ENCODE results near the gene FAM53B. TPM values are rescaled to one million over a fixed set of nuclear protein-coding genes. Genes with fewer than 3 reads are reported as not detected.

Gene FAM53B
- total RNA-seq, 1 experiment from 2014 or later = 18.3 TPM

DNA sequence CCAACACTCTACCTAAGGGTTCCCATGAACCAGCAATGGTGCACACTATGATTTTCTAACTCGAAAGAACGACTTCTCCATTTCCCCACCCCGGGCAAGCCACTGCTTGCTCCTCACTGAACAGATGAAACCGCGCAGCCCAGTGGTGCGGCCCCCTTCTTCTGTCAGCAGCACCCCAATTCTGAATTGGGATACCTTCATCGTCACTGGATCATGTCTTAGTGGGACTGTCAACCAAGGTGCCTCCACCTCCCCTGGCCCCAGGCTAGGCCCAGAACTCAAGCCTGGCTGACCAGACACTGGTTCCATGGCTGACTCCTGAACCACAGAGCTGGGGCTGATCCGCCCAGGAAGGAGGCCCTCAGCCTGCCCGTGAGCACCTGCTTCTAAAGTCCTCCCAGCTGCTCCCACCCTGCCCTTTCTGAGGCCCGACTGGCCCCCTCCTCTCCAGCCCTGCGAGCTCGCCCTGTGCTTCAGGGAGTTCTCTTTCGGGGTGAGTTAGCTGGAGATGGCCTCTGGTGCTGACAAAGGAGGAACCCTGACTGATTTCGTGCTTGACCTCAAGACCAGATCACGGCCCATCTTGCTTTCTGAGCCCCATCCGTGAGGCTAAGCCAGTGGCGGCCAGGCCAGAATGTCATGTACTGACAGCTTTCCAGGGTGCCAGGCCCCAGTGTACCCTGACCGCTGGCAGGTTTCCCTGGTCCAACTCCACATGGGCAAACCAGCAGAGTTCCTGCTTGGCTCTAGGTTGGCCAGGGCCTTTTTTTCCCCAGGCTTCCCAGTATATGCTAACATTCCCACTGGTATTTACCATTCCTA, 44.5 kb downstream of the FAM53B start:
- ChIA-PET CTCF (no interaction called here), POLR2A (ENCODE audit: low non-redundant PET) (no interaction called here)
- BruUV-seq (replicated peaks) = no TSS peak

DNA sequence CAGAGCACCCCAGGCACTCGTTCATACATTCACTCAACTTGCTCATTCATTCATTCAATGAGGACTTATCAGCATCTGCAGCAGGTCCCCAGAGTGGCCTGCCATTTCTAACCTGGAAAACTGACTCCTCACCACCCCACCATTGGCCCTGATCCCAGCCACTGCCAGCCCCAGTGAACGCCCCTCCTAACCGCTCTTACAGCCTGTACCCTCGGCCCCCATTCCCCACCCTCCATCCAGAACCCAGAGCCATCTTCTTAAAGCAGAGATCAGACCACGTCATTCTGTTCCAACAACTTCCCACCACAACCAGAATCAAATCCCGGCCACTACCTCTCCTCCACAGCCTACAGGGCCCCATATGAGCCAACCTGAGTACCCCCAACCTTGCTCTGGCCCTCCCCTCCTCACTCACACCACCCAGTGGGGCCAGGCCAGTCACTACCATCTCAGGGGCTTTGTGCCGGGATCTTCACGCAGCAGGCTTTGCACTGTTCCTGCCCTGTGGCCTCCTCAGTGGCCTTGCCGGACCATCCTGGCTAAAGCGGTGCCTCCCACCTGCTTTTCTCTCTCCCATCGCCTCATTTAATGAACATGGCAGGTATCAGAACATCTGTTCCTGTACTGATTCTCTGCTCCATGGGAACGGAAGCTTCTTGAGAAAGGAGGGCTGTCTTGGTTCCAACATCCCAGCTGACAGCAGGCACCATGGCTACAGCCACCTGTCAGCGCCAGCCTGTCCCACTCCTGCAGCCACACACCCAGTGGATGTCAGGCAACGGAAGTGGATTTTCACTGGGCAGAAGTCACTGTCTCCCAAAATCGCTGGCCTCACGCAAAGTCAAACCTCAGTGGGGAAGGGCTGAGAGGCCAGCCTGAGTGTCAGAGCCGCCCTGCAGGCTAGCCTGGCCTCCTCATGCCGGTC, 45.4 kb downstream of the FAM53B start:
- POLR2A ChIA-PET (ENCODE audit: low non-redundant PET) = no interaction called here
- DNase-seq (ENCODE audit: low spot score) = no peak

More for the DNA sequence above, 44.5 kb downstream of the FAM53B start:
- no peaks in the 10 kb centered on the region for H3K9me3 ChIP-seq (ENCODE audit: low read depth, low read length, poor library complexity, severe bottlenecking)
- H3K4me3 ChIP-seq (ENCODE audit: low read depth, low read length, poor library complexity, severe bottlenecking) = no peak overlapping the region
- no peaks in the 10 kb centered on the region for H3K36me3 ChIP-seq (ENCODE audit: insufficient read depth, low read length, poor library complexity, severe bottlenecking)
- intact Hi-C loops (cut with micrococcal nuclease; ENCODE audit: unreplicated experiment) = no loop called here
- DNase-seq (ENCODE audit: low spot score) = no peak
- H3K27ac ChIP-seq (ENCODE audit: low read depth, low read length, poor library complexity, severe bottlenecking) = no peak overlapping the region
- H3K27me3 ChIP-seq (replicated peaks; ENCODE audit: insufficient read depth, low read depth, low read length, poor library complexity) = no peaks in the 10 kb centered on the region
- TF ChIP-seq, protein P1, sequence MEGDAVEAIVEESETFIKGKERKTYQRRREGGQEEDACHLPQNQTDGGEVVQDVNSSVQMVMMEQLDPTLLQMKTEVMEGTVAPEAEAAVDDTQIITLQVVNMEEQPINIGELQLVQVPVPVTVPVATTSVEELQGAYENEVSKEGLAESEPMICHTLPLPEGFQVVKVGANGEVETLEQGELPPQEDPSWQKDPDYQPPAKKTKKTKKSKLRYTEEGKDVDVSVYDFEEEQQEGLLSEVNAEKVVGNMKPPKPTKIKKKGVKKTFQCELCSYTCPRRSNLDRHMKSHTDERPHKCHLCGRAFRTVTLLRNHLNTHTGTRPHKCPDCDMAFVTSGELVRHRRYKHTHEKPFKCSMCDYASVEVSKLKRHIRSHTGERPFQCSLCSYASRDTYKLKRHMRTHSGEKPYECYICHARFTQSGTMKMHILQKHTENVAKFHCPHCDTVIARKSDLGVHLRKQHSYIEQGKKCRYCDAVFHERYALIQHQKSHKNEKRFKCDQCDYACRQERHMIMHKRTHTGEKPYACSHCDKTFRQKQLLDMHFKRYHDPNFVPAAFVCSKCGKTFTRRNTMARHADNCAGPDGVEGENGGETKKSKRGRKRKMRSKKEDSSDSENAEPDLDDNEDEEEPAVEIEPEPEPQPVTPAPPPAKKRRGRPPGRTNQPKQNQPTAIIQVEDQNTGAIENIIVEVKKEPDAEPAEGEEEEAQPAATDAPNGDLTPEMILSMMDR (conservative IDR thresholded peaks at IDR 0.05; ENCODE audit: low read depth, low read length) = no peak
- TF ChIP-seq EZH2 (IDR thresholded peaks at IDR 0.05; ENCODE audit: borderline replicate concordance, low read depth, low read length, poor library complexity, severe bottlenecking) = no peak
- H3K4me1 ChIP-seq (ENCODE audit: insufficient read depth, low read length, poor library complexity, severe bottlenecking) = no peaks in the 10 kb centered on the region

DNA sequence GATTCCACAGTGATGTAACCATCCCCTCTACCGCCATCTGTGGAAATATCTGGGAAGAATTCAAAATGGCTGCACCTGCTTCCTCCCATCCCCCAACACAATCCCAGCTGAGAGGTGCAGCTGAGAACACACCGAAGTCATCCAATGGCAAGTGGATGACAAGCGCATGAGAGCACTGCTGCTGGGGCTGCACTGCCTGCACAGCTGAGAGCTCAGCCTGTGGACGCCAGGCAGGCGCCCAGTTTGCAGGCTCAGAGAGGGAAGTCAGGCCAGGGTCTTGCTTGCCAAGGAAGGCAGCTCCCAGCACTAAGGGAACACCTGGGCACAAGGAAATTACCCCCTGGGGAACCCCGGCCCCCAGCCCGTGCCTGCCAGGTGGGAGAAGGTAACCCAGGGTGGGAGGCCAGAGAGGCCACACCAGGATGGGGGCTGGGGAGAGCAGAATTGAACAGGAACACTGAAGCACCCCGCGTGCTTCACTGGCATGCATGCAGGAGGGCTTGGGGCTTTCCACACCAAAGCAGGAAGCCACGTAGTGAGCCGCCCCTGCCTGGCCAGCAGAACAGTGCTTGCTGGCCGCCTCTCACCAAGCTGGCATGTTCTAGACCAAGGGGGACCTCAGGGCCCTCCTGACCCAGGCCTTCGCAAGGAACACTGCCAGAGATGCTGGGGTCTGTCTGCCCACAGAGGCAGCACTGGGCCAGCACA, 46.2 kb downstream of the FAM53B start:
- POLR2A ChIA-PET (ENCODE audit: low non-redundant PET) = no interaction called here
- CTCF ChIA-PET = no interaction called here
- intact Hi-C loops (cut with micrococcal nuclease; ENCODE audit: unreplicated experiment) = no loop called here
- no peak overlapping the region for H3K4me3 ChIP-seq (ENCODE audit: low read depth, low read length, poor library complexity, severe bottlenecking)
- H3K36me3 ChIP-seq (ENCODE audit: insufficient read depth, low read length, poor library complexity, severe bottlenecking) = no peaks in the 10 kb centered on the region
- DNase-seq (ENCODE audit: low spot score) = peak; percentile 21
- TF ChIP-seq EZH2 (IDR thresholded peaks at IDR 0.05; ENCODE audit: borderline replicate concordance, low read depth, low read length, poor library complexity, severe bottlenecking) = no peak
- TF ChIP-seq, protein P1 (conservative IDR thresholded peaks at IDR 0.05; ENCODE audit: low read depth, low read length) = no peak
- BruUV-seq (replicated peaks) = no TSS peak
- no peak overlapping the region for H3K27ac ChIP-seq (ENCODE audit: low read depth, low read length, poor library complexity, severe bottlenecking)
- H3K9me3 ChIP-seq (ENCODE audit: low read depth, low read length, poor library complexity, severe bottlenecking) = no peaks in the 10 kb centered on the region
- H3K27me3 ChIP-seq (replicated peaks; ENCODE audit: insufficient read depth, low read depth, low read length, poor library complexity) = no peaks in the 10 kb centered on the region
- no peaks in the 10 kb centered on the region for H3K4me1 ChIP-seq (ENCODE audit: insufficient read depth, low read length, poor library complexity, severe bottlenecking)

More for the DNA sequence above, 45.4 kb downstream of the FAM53B start:
- Histone ChIP-seq H3K36me3 (ENCODE audit: insufficient read depth, low read length, poor library complexity, severe bottlenecking) (no peaks in the 10 kb centered on the region), H3K9me3 (ENCODE audit: low read depth, low read length, poor library complexity, severe bottlenecking) (no peaks in the 10 kb centered on the region), H3K4me1 (ENCODE audit: insufficient read depth, low read length, poor library complexity, severe bottlenecking) (no peaks in the 10 kb centered on the region), H3K4me3 (ENCODE audit: low read depth, low read length, poor library complexity, severe bottlenecking) (no peak overlapping the region), H3K27me3 (replicated peaks; ENCODE audit: insufficient read depth, low read depth, low read length, poor library complexity) (no peaks in the 10 kb centered on the region), H3K27ac (ENCODE audit: low read depth, low read length, poor library complexity, severe bottlenecking) (no peak overlapping the region)
- BruUV-seq (replicated peaks) = no TSS peak
- CTCF ChIA-PET = no interaction called here
- intact Hi-C loops (cut with micrococcal nuclease; ENCODE audit: unreplicated experiment) = no loop called here
- TF ChIP-seq, protein P1 (conservative IDR thresholded peaks at IDR 0.05; ENCODE audit: low read depth, low read length) = no peak
- TF ChIP-seq EZH2 (IDR thresholded peaks at IDR 0.05; ENCODE audit: borderline replicate concordance, low read depth, low read length, poor library complexity, severe bottlenecking) = no peak

All from A673 (cell line).